Measurements from ENCODE around the gene NKIRAS2. TPM values are rescaled to one million over a fixed set of nuclear protein-coding genes. Genes with fewer than 3 reads are reported as not detected.
"Not testable (repeated sequence)": the region's sequence is repeated elsewhere in the genome, so short reads cannot be mapped to it uniquely, and the experiment has no call there.

NKIRAS2 gene
- total and polyA plus RNA-seq, 4 donors = 16.4 to 20.7 (median 17.4) TPM

DNA sequence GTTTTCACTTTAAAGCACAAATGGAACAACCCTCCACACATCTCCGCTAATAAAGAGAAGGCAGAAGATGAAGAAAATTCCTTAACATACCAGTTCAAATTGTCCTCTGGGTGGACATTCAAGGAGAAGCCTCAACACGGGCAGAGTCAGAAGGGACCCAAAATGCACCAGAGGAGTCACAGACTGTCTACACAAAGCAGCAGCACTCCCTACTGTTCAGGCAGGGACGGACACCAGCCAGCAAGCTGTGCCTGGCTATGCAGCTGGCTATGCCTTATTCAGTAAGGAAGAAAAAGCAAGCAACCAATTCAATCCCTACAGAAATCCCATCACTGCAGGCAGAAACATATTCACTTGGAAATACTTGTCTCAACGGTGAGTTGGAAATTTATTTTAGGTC, 10.7 kb upstream of the NKIRAS2 start:
- no peak for DNase-seq (ENCODE audit: low spot score)
- H3K9me3 ChIP-seq (ENCODE audit: control insufficient read depth in 4 of 4, low read length in 3 of 4) = no peaks in the 10 kb centered on the region
- TF ChIP-seq EGR1 (IDR thresholded peaks at IDR 0.05; ENCODE audit: low read depth in 2 of 2) (no peak), RXRA (IDR thresholded peaks at IDR 0.05) (no peak), RAD21 (IDR thresholded peaks at IDR 0.05) (peak; percentile 52 to 69), HNF4G (IDR thresholded peaks at IDR 0.05) (no peak), FOXA2 (IDR thresholded peaks at IDR 0.05) (no peak)
- TF ChIP-seq, protein P1, sequence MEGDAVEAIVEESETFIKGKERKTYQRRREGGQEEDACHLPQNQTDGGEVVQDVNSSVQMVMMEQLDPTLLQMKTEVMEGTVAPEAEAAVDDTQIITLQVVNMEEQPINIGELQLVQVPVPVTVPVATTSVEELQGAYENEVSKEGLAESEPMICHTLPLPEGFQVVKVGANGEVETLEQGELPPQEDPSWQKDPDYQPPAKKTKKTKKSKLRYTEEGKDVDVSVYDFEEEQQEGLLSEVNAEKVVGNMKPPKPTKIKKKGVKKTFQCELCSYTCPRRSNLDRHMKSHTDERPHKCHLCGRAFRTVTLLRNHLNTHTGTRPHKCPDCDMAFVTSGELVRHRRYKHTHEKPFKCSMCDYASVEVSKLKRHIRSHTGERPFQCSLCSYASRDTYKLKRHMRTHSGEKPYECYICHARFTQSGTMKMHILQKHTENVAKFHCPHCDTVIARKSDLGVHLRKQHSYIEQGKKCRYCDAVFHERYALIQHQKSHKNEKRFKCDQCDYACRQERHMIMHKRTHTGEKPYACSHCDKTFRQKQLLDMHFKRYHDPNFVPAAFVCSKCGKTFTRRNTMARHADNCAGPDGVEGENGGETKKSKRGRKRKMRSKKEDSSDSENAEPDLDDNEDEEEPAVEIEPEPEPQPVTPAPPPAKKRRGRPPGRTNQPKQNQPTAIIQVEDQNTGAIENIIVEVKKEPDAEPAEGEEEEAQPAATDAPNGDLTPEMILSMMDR (IDR thresholded peaks at IDR 0.05; ENCODE audit: low read depth, low read length, missing input control) = peak; percentile 21
- H3K27me3 ChIP-seq (ENCODE audit: control insufficient read depth in 4 of 4, insufficient read depth in 4 of 4, low read length in 3 of 4) = no peaks in the 10 kb centered on the region
- peaks cover 4 to 25% (median 6%) of the 10 kb centered on the region in 4 donors for H3K4me1 ChIP-seq (ENCODE audit: control insufficient read depth in 4 of 4, insufficient read depth in 4 of 4, low read length in 3 of 4)
- WGBS = 76% methylated on average over 4 of the region's 4 CpGs
- no peak overlapping the region for H3K9ac ChIP-seq (ENCODE audit: low read depth in 1 of 2, low read length in 2 of 2)
- H3K4me3 ChIP-seq (ENCODE audit: low read depth in 1 of 3, low read length in 3 of 3) = no peak overlapping the region
- peaks cover 0 to 2% (median 0%) of the 10 kb centered on the region in 4 donors for H3K36me3 ChIP-seq (ENCODE audit: control insufficient read depth in 4 of 4, insufficient read depth in 3 of 4, low read depth in 1 of 4, low read length in 3 of 4)
- no peak overlapping the region for H3K27ac ChIP-seq (ENCODE audit: low read depth in 1 of 2, low read length in 2 of 2)

DNA sequence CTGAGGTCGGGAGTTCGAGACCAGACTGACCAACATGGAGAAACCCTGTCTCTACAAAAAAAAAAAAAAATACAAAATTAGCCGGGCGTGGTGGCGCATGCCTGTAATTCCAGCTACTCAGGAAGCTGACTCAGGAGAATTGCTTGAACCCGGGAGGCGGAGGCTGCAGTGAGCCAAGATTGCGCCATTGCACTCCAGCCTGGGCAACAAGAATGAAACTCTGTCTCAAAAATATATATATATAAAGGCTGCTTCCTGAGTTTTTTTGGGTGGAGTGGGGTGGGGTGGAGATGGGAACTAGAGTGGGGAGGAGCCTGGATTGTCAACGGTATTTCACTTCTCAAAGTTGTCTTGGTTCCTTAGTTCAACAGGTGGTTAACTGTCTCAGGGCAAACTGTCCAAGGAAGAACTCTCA, 9.6 kb upstream of the NKIRAS2 start:
- DNase-seq (ENCODE audit: low spot score); H3K4me3 ChIP-seq (ENCODE audit: low read depth in 1 of 3, low read length in 3 of 3); H3K27me3 ChIP-seq (ENCODE audit: control insufficient read depth in 4 of 4, insufficient read depth in 4 of 4, low read length in 3 of 4); H3K27ac ChIP-seq (ENCODE audit: low read depth in 1 of 2, low read length in 2 of 2); H3K9me3 ChIP-seq (ENCODE audit: control insufficient read depth in 4 of 4, low read length in 3 of 4); H3K9ac ChIP-seq (ENCODE audit: low read depth in 1 of 2, low read length in 2 of 2); H3K36me3 ChIP-seq (ENCODE audit: control insufficient read depth in 4 of 4, insufficient read depth in 3 of 4, low read depth in 1 of 4, low read length in 3 of 4): not testable (repeated sequence)
- peaks cover 4 to 28% (median 7%) of the 10 kb centered on the region in 4 donors for H3K4me1 ChIP-seq (ENCODE audit: control insufficient read depth in 4 of 4, insufficient read depth in 4 of 4, low read length in 3 of 4)
- 49% methylated on average over 9 of the region's 9 CpGs for WGBS

DNA sequence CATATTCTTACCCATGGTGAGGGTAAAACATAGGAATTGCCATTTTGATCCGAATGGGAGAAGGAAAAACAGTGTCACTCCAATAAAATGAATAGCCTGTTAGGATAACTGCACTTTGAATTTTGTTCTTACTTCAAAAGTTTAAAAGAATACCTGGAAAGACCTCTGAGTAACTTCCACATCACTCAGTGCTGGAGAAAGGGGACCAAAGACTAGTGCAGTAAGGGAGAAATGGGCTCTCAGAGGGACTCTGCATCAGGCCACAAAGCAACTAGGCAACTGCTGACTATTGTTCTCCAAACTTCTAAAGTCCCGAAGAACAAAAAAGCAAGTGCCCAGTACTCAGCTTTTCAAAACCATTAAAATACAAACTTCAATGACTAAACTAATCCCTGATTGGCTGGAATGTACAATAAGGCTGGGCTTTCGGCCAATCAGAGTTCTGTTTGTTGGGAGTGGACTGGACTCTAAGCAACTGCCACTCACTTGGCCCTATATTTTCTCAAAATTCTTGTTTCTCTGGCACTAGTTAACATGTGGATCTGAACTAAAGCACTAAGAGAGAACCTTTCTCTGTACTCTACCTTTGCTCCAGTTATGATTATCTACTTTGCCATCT, 8.9 kb upstream of the NKIRAS2 start:
- no peak for DNase-seq (ENCODE audit: low spot score)
- no peaks in the 10 kb centered on the region for H3K9me3 ChIP-seq (ENCODE audit: control insufficient read depth in 4 of 4, low read length in 3 of 4)
- H3K4me1 ChIP-seq (ENCODE audit: control insufficient read depth in 4 of 4, insufficient read depth in 4 of 4, low read length in 3 of 4) = peaks cover 3 to 31% (median 12%) of the 10 kb centered on the region in 4 donors
- H3K9ac ChIP-seq (ENCODE audit: low read depth in 1 of 2, low read length in 2 of 2) = no peak overlapping the region
- H3K36me3 ChIP-seq (ENCODE audit: control insufficient read depth in 4 of 4, insufficient read depth in 3 of 4, low read depth in 1 of 4, low read length in 3 of 4) = peaks cover 0 to 2% (median 0%) of the 10 kb centered on the region in 4 donors
- TF ChIP-seq HNF4G (IDR thresholded peaks at IDR 0.05) = no peak
- TF ChIP-seq NR2F2 (IDR thresholded peaks at IDR 0.05) = no peak
- TF ChIP-seq, protein P2, sequence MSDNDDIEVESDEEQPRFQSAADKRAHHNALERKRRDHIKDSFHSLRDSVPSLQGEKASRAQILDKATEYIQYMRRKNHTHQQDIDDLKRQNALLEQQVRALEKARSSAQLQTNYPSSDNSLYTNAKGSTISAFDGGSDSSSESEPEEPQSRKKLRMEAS (IDR thresholded peaks at IDR 0.05) = no peak
- TF ChIP-seq, protein P1 (IDR thresholded peaks at IDR 0.05; ENCODE audit: low read depth, low read length, missing input control) = no peak
- H3K4me3 ChIP-seq (ENCODE audit: low read depth in 1 of 3, low read length in 3 of 3) = no peak overlapping the region
- H3K27ac ChIP-seq (ENCODE audit: low read depth in 1 of 2, low read length in 2 of 2) = no peak overlapping the region
- H3K27me3 ChIP-seq (ENCODE audit: control insufficient read depth in 4 of 4, insufficient read depth in 4 of 4, low read length in 3 of 4) = no peaks in the 10 kb centered on the region
- 97% methylated on average over 3 of the region's 3 CpGs for WGBS

DNA sequence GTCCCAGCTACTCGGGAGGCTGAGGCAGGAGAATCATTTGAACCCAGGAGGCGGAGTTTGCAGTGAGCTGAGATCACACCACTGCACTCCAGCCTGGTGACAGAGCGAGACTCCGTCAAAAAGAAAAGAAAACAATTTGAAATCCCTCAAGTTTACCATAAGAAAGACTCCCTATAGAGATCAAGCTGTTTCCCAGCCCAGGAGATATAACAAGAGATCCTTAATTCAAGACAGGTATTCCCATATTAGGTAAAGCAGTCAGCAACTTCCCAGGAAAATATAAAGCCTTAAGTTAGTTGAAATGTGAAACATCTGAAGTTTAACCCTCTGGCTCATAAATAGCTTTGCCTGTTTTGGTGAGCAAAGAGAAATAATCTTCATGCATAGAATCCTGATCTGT, 7.5 kb upstream of the NKIRAS2 start:
- not testable (repeated sequence) for H3K9me3 ChIP-seq (ENCODE audit: control insufficient read depth in 4 of 4, low read length in 3 of 4); DNase-seq (ENCODE audit: low spot score); H3K27me3 ChIP-seq (ENCODE audit: control insufficient read depth in 4 of 4, insufficient read depth in 4 of 4, low read length in 3 of 4); H3K36me3 ChIP-seq (ENCODE audit: control insufficient read depth in 4 of 4, insufficient read depth in 3 of 4, low read depth in 1 of 4, low read length in 3 of 4); H3K27ac ChIP-seq (ENCODE audit: low read depth in 1 of 2, low read length in 2 of 2); H3K4me3 ChIP-seq (ENCODE audit: low read depth in 1 of 3, low read length in 3 of 3); H3K9ac ChIP-seq (ENCODE audit: low read depth in 1 of 2, low read length in 2 of 2)
- peaks cover 3 to 33% (median 15%) of the 10 kb centered on the region in 4 donors for H3K4me1 ChIP-seq (ENCODE audit: control insufficient read depth in 4 of 4, insufficient read depth in 4 of 4, low read length in 3 of 4)
- WGBS = 92% methylated on average over 4 of the region's 4 CpGs

DNA sequence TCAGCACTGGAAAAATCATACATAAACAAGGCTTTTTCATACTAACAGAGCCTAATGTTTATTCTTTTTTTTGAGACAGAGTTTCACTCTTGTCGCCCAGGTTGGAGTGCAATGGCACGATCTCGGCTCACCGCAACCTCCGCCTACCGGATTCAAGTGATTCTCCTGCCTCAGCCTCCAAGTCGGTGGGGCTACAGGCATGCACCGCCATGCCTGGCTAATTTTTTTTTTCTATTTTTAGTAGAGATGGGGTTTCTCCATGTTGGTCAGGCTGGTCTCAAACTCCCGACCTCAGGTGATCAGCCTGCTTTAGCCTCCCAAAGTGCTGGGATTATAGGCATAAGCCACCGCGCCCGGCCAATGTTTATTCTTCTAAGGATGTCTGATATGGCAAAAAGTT, 6.2 kb upstream of the NKIRAS2 start:
- H3K9me3 ChIP-seq (ENCODE audit: control insufficient read depth in 4 of 4, low read length in 3 of 4); DNase-seq (ENCODE audit: low spot score); H3K9ac ChIP-seq (ENCODE audit: low read depth in 1 of 2, low read length in 2 of 2); H3K36me3 ChIP-seq (ENCODE audit: control insufficient read depth in 4 of 4, insufficient read depth in 3 of 4, low read depth in 1 of 4, low read length in 3 of 4); H3K27ac ChIP-seq (ENCODE audit: low read depth in 1 of 2, low read length in 2 of 2); H3K4me3 ChIP-seq (ENCODE audit: low read depth in 1 of 3, low read length in 3 of 3); H3K27me3 ChIP-seq (ENCODE audit: control insufficient read depth in 4 of 4, insufficient read depth in 4 of 4, low read length in 3 of 4): not testable (repeated sequence)
- peaks cover 3 to 40% (median 20%) of the 10 kb centered on the region in 4 donors for H3K4me1 ChIP-seq (ENCODE audit: control insufficient read depth in 4 of 4, insufficient read depth in 4 of 4, low read length in 3 of 4)
- WGBS = 95% methylated on average over 12 of the region's 12 CpGs
